ENCODE data around the gene AGBL5. TPM values are rescaled to one million over a fixed set of nuclear protein-coding genes. Genes with fewer than 3 reads are reported as not detected.
"Not testable (repeated sequence)": the region's sequence is repeated elsewhere in the genome, so short reads cannot be mapped to it uniquely, and the experiment has no call there.

Gene AGBL5
- polyA plus RNA-seq, 1 donor (not counting 4 experiments of a cell fraction or from before 2014, with no cell fraction given): 25.5 TPM

GRCh38 chr2:27074738-27075565 lies 23.5 kb downstream of the AGBL5 start:
- no peaks in the 10 kb centered on the region for H3K27me3 ChIP-seq (ENCODE audit: control insufficient read depth, extremely low read depth, insufficient read depth, low read length)
- peaks cover 15% of the 10 kb centered on the region for H3K79me2 ChIP-seq (ENCODE audit: control insufficient read depth, insufficient read depth, low read length)
- H3K9ac ChIP-seq (ENCODE audit: control insufficient read depth, extremely low read depth, insufficient read depth, low read length): no peak overlapping the region
- H3K4me2 ChIP-seq (ENCODE audit: control insufficient read depth, extremely low read depth, insufficient read depth, low read depth, low read length): no peak overlapping the region
- no peaks in the 10 kb centered on the region for H3K9me3 ChIP-seq (ENCODE audit: control insufficient read depth, low read depth, low read length)
- H3K36me3 ChIP-seq (ENCODE audit: control insufficient read depth in 2 of 2, extremely low read depth in 1 of 2, insufficient read depth in 2 of 2, low read length in 2 of 2): peaks cover under 1 to 2% of the 10 kb centered on the region in 2 experiments
- DNase-seq (ENCODE audit: low read depth, low spot score) (no peak), FAIRE-seq (no peak)
- no peak overlapping the region for H3K4me3 ChIP-seq (ENCODE audit: control insufficient read depth in 2 of 3, extremely low read depth in 1 of 3, insufficient read depth in 2 of 3, low read depth in 1 of 3, low read length in 3 of 3)
- H3K27ac ChIP-seq (ENCODE audit: control insufficient read depth, insufficient read depth, low read length): no peak overlapping the region
- no peak for TF ChIP-seq EZH2 (IDR thresholded peaks at IDR 0.05; ENCODE audit: low read length)
- no peak for TF ChIP-seq CTCF (optimal IDR thresholded peaks at IDR 0.05 in 1 of 3, IDR thresholded peaks at IDR 0.05 in 1 of 3, conservative IDR thresholded peaks at IDR 0.05 in 1 of 3; ENCODE audit: extremely low read depth in 1 of 3, insufficient read depth in 2 of 3, low read length in 3 of 3)
- no peak overlapping the region for H2AFZ ChIP-seq (ENCODE audit: control insufficient read depth, low read length)
- no peaks in the 10 kb centered on the region for H3K9me1 ChIP-seq (ENCODE audit: control insufficient read depth, extremely low read depth, insufficient read depth, low read length)
- peaks cover 19% of the 10 kb centered on the region for H3K4me1 ChIP-seq (ENCODE audit: control insufficient read depth, extremely low read depth, insufficient read depth, low read length)
- H4K20me1 ChIP-seq (ENCODE audit: control insufficient read depth, extremely low read depth, insufficient read depth, low read length): no peaks in the 10 kb centered on the region
- dilution Hi-C loops (cut with MboI; ENCODE audit: extremely low pct_ligation_motif_present, low sequenced_read_pairs): no loop called here

GRCh38 chr2:27075566-27075871 lies 24.1 kb downstream of the AGBL5 start:
- H3K4me3 ChIP-seq (ENCODE audit: control insufficient read depth in 2 of 3, extremely low read depth in 1 of 3, insufficient read depth in 2 of 3, low read depth in 1 of 3, low read length in 3 of 3); H3K36me3 ChIP-seq (ENCODE audit: control insufficient read depth in 2 of 2, extremely low read depth in 1 of 2, insufficient read depth in 2 of 2, low read length in 2 of 2); H3K9me1 ChIP-seq (ENCODE audit: control insufficient read depth, extremely low read depth, insufficient read depth, low read length); FAIRE-seq; H3K9ac ChIP-seq (ENCODE audit: control insufficient read depth, extremely low read depth, insufficient read depth, low read length); DNase-seq (ENCODE audit: low read depth, low spot score); H3K4me2 ChIP-seq (ENCODE audit: control insufficient read depth, extremely low read depth, insufficient read depth, low read depth, low read length); dilution Hi-C loops (cut with MboI; ENCODE audit: extremely low pct_ligation_motif_present, low sequenced_read_pairs); H3K27me3 ChIP-seq (ENCODE audit: control insufficient read depth, extremely low read depth, insufficient read depth, low read length); H3K79me2 ChIP-seq (ENCODE audit: control insufficient read depth, insufficient read depth, low read length); H3K9me3 ChIP-seq (ENCODE audit: control insufficient read depth, low read depth, low read length); H4K20me1 ChIP-seq (ENCODE audit: control insufficient read depth, extremely low read depth, insufficient read depth, low read length); H3K27ac ChIP-seq (ENCODE audit: control insufficient read depth, insufficient read depth, low read length); H2AFZ ChIP-seq (ENCODE audit: control insufficient read depth, low read length): not testable (repeated sequence)
- H3K4me1 ChIP-seq (ENCODE audit: control insufficient read depth, extremely low read depth, insufficient read depth, low read length): peaks cover 13% of the 10 kb centered on the region

- Histone ChIP-seq H3K9me1 (ENCODE audit: control insufficient read depth, extremely low read depth, insufficient read depth, low read length) (no peaks in the 10 kb centered on the region), H3K4me3 (ENCODE audit: control insufficient read depth in 2 of 3, extremely low read depth in 1 of 3, insufficient read depth in 2 of 3, low read depth in 1 of 3, low read length in 3 of 3) (no peak overlapping the region), H3K79me2 (ENCODE audit: control insufficient read depth, insufficient read depth, low read length) (peaks cover 1% of the 10 kb centered on the region), H2AFZ (ENCODE audit: control insufficient read depth, low read length) (no peak overlapping the region), H3K4me2 (ENCODE audit: control insufficient read depth, extremely low read depth, insufficient read depth, low read depth, low read length) (no peak overlapping the region), H3K9me3 (ENCODE audit: control insufficient read depth, low read depth, low read length) (no peaks in the 10 kb centered on the region), H3K27me3 (ENCODE audit: control insufficient read depth, extremely low read depth, insufficient read depth, low read length) (no peaks in the 10 kb centered on the region), H4K20me1 (ENCODE audit: control insufficient read depth, extremely low read depth, insufficient read depth, low read length) (no peaks in the 10 kb centered on the region), H3K27ac (ENCODE audit: control insufficient read depth, insufficient read depth, low read length) (no peak overlapping the region), H3K36me3 (ENCODE audit: control insufficient read depth in 2 of 2, extremely low read depth in 1 of 2, insufficient read depth in 2 of 2, low read length in 2 of 2) (no peaks in the 10 kb centered on the region), H3K9ac (ENCODE audit: control insufficient read depth, extremely low read depth, insufficient read depth, low read length) (no peak overlapping the region), H3K4me1 (ENCODE audit: control insufficient read depth, extremely low read depth, insufficient read depth, low read length) (peaks cover 13% of the 10 kb centered on the region)
- DNase-seq (ENCODE audit: low read depth, low spot score) (no peak), FAIRE-seq (no peak)
- dilution Hi-C loops (cut with MboI; ENCODE audit: extremely low pct_ligation_motif_present, low sequenced_read_pairs): no loop called here
- TF ChIP-seq EZH2 (IDR thresholded peaks at IDR 0.05; ENCODE audit: low read length) (no peak), CTCF (optimal IDR thresholded peaks at IDR 0.05 in 1 of 3, IDR thresholded peaks at IDR 0.05 in 1 of 3, conservative IDR thresholded peaks at IDR 0.05 in 1 of 3; ENCODE audit: extremely low read depth in 1 of 3, insufficient read depth in 2 of 3, low read length in 3 of 3) (no peak)
Observed at GRCh38 chr2:27076323-27076722, 24.9 kb downstream of the AGBL5 start.
